Measurements from ENCODE around the gene MADCAM1. TPM values are rescaled to one million over a fixed set of nuclear protein-coding genes. Genes with fewer than 3 reads are reported as not detected.

MADCAM1 gene
- total and polyA plus RNA-seq, 2 of the 8 experiments (the other 6 are each of a cell fraction or from before 2014, with no cell fraction given) = 2.3 to 3.0 TPM

- H3K14ac ChIP-seq (ENCODE audit: insufficient read length) = no peak overlapping the region
- H3K56ac ChIP-seq (replicated peaks; ENCODE audit: insufficient read length, low read depth, low read length) = no peak overlapping the region
- 0 out of 2 replicates have a peak overlapping the region, but pooled peaks have one; percentile 95 for H2BK15ac ChIP-seq (ENCODE audit: low read length)
- H3K36me3 ChIP-seq (ENCODE audit: control insufficient read depth in 2 of 4, insufficient read depth in 4 of 4, low read length in 3 of 4) = no peaks in the 10 kb centered on the region
- no peaks in the 10 kb centered on the region for H4K20me1 ChIP-seq (replicated peaks in 1 of 2; ENCODE audit: control insufficient read depth in 1 of 2, insufficient read depth in 2 of 2, low read length in 2 of 2)
- ChIA-PET CTCF (ENCODE audit: partially characterized antibody) (interaction anchor here (0.7 to 3.0 kb wide), 5 partner anchors 9 to 132 kb away, joined by 3 to 10 read pairs (median 5); no protein-coding TSS in a partner anchor), POLR2A (ENCODE audit: partially characterized antibody) (interaction anchor here (2.2 kb wide), 1 partner anchor 8 kb away, joined by 6 read pairs; no protein-coding TSS in a partner anchor)
- H2BK5ac ChIP-seq (ENCODE audit: low read depth, low read length) = no peak overlapping the region
- H3K27ac ChIP-seq (ENCODE audit: low read depth, low read length) = no peak overlapping the region
- no peak overlapping the region for H2AFZ ChIP-seq (ENCODE audit: low read length)
- H3K4ac ChIP-seq (replicated peaks; ENCODE audit: insufficient read length, low read depth, low read length) = no peak overlapping the region
- no peaks in the 10 kb centered on the region for H3K79me2 ChIP-seq (ENCODE audit: control insufficient read depth in 1 of 2, insufficient read depth in 2 of 2, low read length in 2 of 2)
- H3K9ac ChIP-seq (replicated peaks in 1 of 4; ENCODE audit: extremely low read depth in 1 of 4, low read depth in 3 of 4, low read length in 3 of 4) = no peak overlapping the region
- H4K91ac ChIP-seq (replicated peaks; ENCODE audit: insufficient read length, low read length) = no peak overlapping the region
- H3K4me1 ChIP-seq (replicated peaks in 1 of 4; ENCODE audit: control insufficient read depth in 3 of 4, insufficient read depth in 4 of 4, low read length in 3 of 4) = peaks cover 0 to 4% (median 0%) of the 10 kb centered on the region in 4 experiments; a peak in 2 of 7 replicates
- no peak overlapping the region for H3K4me3 ChIP-seq (ENCODE audit: extremely low read depth in 1 of 4, insufficient read depth in 2 of 4, low read depth in 3 of 4, low read length in 4 of 4)
- H2BK12ac ChIP-seq (ENCODE audit: low read depth, low read length) = peak overlapping the region; percentile 10; the same call in 1 of the 2 replicates
- FAIRE-seq (no peak), DNase-seq (ENCODE audit: low read depth in 1 of 2, low spot score in 2 of 2) (no peak)
- H3K18ac ChIP-seq (ENCODE audit: extremely low read depth, low read length) = 0 out of 2 replicates have a peak overlapping the region, but pooled peaks have one; percentile 19
- no peaks in the 10 kb centered on the region for H3K27me3 ChIP-seq (replicated peaks in 1 of 4; ENCODE audit: control insufficient read depth in 3 of 4, extremely low read depth in 1 of 4, insufficient read depth in 3 of 4, low read length in 3 of 4)
- no peak overlapping the region for H2AK5ac ChIP-seq (ENCODE audit: low read depth, low read length)
- H2BK120ac ChIP-seq (replicated peaks; ENCODE audit: low read depth, low read length) = no peak overlapping the region
- H3K4me2 ChIP-seq (ENCODE audit: insufficient read depth in 1 of 2, low read depth in 2 of 2, low read length in 2 of 2) = no peak overlapping the region
- peaks cover 7% of the 10 kb centered on the region; the same call in 1 of the 2 replicates for H3K23me2 ChIP-seq (ENCODE audit: low read depth, low read length)
- no peak overlapping the region for H3K23ac ChIP-seq (ENCODE audit: insufficient read length)
- WGBS, 2 experiments (ENCODE audit: extremely low coverage in 1 of 2, insufficient coverage in 1 of 2, insufficient read length in 1 of 2, insufficient replicate concordance in 2 of 2, low coverage in 1 of 2, low lambda C conversion rate in 2 of 2, missing lambda C conversion rate in 1 of 2) = 87% methylated on average over 24 of the region's 26 CpGs; no CpG with 5 or more reads in 1 of the 2 experiments
- H2BK20ac ChIP-seq (ENCODE audit: low read length) = no peak overlapping the region
- no peak overlapping the region for H4K8ac ChIP-seq (ENCODE audit: extremely low read depth, insufficient read depth, low read length)
- no peaks in the 10 kb centered on the region for H3K79me1 ChIP-seq (ENCODE audit: low read depth, low read length)
- no peak overlapping the region for H4K5ac ChIP-seq (ENCODE audit: insufficient read length, low read depth, low read length)
- H3K9me3 ChIP-seq (ENCODE audit: insufficient read depth in 2 of 2, low read depth in 1 of 2, low read length in 1 of 2) = peaks cover 0 to 9% of the 10 kb centered on the region in 2 experiments; a peak in 2 of 4 replicates
- no peak for TF ChIP-seq SIN3A (conservative IDR thresholded peaks at IDR 0.05 in 1 of 2, IDR thresholded peaks at IDR 0.05 in 1 of 2; ENCODE audit: low read depth in 1 of 2, low read length in 2 of 2)
- no peak for TF ChIP-seq ATF2 (IDR thresholded peaks at IDR 0.05; ENCODE audit: low read length)
- TF ChIP-seq SIX5 (IDR thresholded peaks at IDR 0.05; ENCODE audit: low read depth, low read length) = no peak
- TF ChIP-seq KDM1A (IDR thresholded peaks at IDR 0.05; ENCODE audit: borderline replicate concordance, low read length) = no peak
- no peak for TF ChIP-seq NANOG (IDR thresholded peaks at IDR 0.05; ENCODE audit: insufficient read depth, low read depth, low read length, poor library complexity, severe bottlenecking)
- no peak for TF ChIP-seq RXRA (IDR thresholded peaks at IDR 0.05; ENCODE audit: insufficient read depth, low read depth, low read length)
- TF ChIP-seq CHD2 (IDR thresholded peaks at IDR 0.05; ENCODE audit: low read length) = no peak
- TF ChIP-seq TAF1 (IDR thresholded peaks at IDR 0.05; ENCODE audit: low read depth, low read length) = no peak
- TF ChIP-seq TEAD4 (IDR thresholded peaks at IDR 0.05; ENCODE audit: low read depth, low read length) = no peak
- TF ChIP-seq KDM5A (IDR thresholded peaks at IDR 0.05; ENCODE audit: low read length) = no peak
These were observed 17.9 kb upstream of the MADCAM1 start for GRCh38 chr19:478236-478903.
